Tibial nerve (tissue), 4 donors: ENCODE results near the gene TSHZ1.

Source experiments
- CTCF ChIP-seq, 5 experiments: fragments of 200-600 bp in 3 of 5; fragments of 450-650 bp in 2 of 5; sonication (generic) in 3 of 5; IDR thresholded peaks; one replicate each; pipeline ENCODE4 v1.5.1; 2016 to 2019; ENCODE audit warnings: antibody characterized with exemption in 5 of 5, mild to moderate bottlenecking in 3 of 5, moderate library complexity in 2 of 5
- EP300 ChIP-seq, 2 donors: sonication (generic); formaldehyde crosslinking; IDR thresholded peaks; one replicate each; pipeline ENCODE4 v1.6.1; 2017; ENCODE audit warnings: antibody characterized with exemption in 2 of 2, mild to moderate bottlenecking in 1 of 2
- POLR2A ChIP-seq, 2 donors: fragments of 450-650 bp; IDR thresholded peaks; one replicate each; pipeline ENCODE4 v1.6.1; 2017; ENCODE audit warnings: antibody characterized with exemption in 2 of 2, mild to moderate bottlenecking in 2 of 2, moderate library complexity in 2 of 2

GRCh38 chr18:75241705-75242104 is 31.1 kb downstream of the TSHZ1 start:
- TF ChIP-seq CTCF (IDR thresholded peaks at IDR 0.05) (no peak), EP300 (IDR thresholded peaks at IDR 0.05) (no peak), POLR2A (IDR thresholded peaks at IDR 0.05) (no peak)
